PFSK-1 (cell line): ENCODE measurements around the gene GPSM1.

Experiments used
- FOXP2 ChIP-seq: optimal IDR thresholded peaks from 2 replicates; pipeline ENCODE3; 2011; ENCODE audit warnings: borderline replicate concordance, control low read depth, inconsistent platforms; ENCODE audit not compliant: insufficient read depth; ENCODE audit errors: extremely low read length, extremely low read depth
- POLR2AphosphoS5 ChIP-seq: IDR thresholded peaks from 2 replicates; pipeline ENCODE4 v1.6.1; 2012; ENCODE audit warnings: low read depth, mild to moderate bottlenecking, control low read depth, low read length, moderate library complexity
- REST ChIP-seq, 2 experiments: IDR thresholded peaks; 2 replicates each; pipeline versions ENCODE4 v1.6.1 to v1.8.0; 2011 to 2012; ENCODE audit warnings: low read depth in 2 of 2, low read length in 2 of 2, control low read depth in 1 of 2, inconsistent platforms in 1 of 2, mild to moderate bottlenecking in 1 of 2, moderate library complexity in 1 of 2; ENCODE audit not compliant: insufficient read depth in 1 of 2
- SIN3A ChIP-seq: IDR thresholded peaks from 2 replicates; pipeline ENCODE4 v1.6.1; 2012; ENCODE audit warnings: mild to moderate bottlenecking, low read length, moderate library complexity, borderline replicate concordance; ENCODE audit not compliant: insufficient read depth
- TAF1 ChIP-seq: IDR thresholded peaks from 2 replicates; pipeline ENCODE4 v1.6.1; 2012; ENCODE audit warnings: low read length, control low read depth, borderline replicate concordance; ENCODE audit not compliant: insufficient read depth

Gene GPSM1

DNA sequence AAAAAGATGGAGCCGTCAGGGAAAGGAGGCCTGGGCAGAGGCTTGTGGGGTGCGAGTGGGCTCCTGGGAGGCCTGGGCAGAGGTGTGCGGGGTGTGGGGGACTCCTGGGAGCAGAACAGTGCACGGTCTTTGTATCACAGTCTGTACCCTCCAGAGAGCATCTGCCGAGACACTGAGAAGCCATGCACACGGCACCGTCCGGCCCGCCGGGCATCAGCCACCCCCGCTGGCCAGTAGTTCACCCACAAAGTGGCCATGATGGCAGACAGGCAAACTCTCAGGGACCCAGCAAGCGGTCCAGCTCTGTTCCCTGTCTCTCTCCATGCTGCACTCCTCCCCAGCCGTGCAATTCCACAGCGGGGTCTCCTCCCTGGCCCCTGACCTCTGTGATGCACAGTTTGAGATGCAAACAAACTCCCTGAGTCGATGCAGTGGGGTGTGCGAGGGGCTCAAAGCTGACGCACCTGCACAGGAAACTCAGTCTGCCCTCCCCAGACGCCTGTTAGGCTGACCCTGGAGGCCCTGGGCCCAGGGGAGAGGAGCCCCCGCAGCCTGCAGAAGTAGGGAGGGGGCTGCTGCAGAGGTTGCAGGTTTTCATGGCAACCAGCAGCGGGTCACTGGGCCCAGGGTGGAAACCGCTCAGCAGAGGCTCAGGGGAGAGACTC lies 9.1 kb upstream of the GPSM1 start:
- TF ChIP-seq REST (IDR thresholded peaks at IDR 0.05; ENCODE audit: insufficient read depth in 1 of 2, low read depth in 2 of 2, low read length in 2 of 2) (no peak), SIN3A (no peak), FOXP2 (no peak), TAF1 (no peak), POLR2AphosphoS5 (no peak)

- TF ChIP-seq POLR2AphosphoS5: no peak
- no peak for TF ChIP-seq REST (IDR thresholded peaks at IDR 0.05; ENCODE audit: insufficient read depth in 1 of 2, low read depth in 2 of 2, low read length in 2 of 2)
- TF ChIP-seq TAF1: no peak
- TF ChIP-seq FOXP2: no peak
- TF ChIP-seq SIN3A: no peak
These were observed 8.5 kb upstream of the GPSM1 start for GRCh38 chr9:136318776-136319241.

DNA sequence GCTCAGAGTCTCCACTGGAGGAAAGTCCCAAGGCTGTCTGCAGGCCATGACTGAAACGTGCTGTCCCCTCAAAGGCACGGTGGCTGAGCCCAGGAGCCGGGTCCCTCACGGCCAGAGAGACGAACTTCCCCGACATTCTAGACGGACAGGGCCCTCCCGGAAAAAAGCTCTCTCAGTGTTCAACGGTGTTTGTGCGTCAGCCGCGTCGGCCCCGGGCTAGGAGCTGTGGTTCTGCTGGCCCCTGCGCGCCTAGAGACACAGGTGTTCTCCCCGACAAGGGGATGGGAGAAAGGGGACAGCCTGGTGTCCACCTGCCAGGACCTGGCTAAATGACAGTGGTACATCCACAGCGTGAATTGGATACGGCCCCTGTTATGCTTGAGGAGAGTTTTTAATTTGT lies 5.8 kb upstream of the GPSM1 start:
- TF ChIP-seq SIN3A: no peak

- TF ChIP-seq TAF1: no peak
- TF ChIP-seq SIN3A: no peak
- no peak for TF ChIP-seq POLR2AphosphoS5
These were observed 4.5 kb upstream of the GPSM1 start for GRCh38 chr9:136322756-136323330.

GRCh38 chr9:136323371-136323789 lies 4.0 kb upstream of the GPSM1 start:
- TF ChIP-seq FOXP2 (no peak), REST (IDR thresholded peaks at IDR 0.05; ENCODE audit: insufficient read depth in 1 of 2, low read depth in 2 of 2, low read length in 2 of 2) (no peak), SIN3A (no peak), POLR2AphosphoS5 (no peak), TAF1 (no peak)

- TF ChIP-seq TAF1 (no peak), FOXP2 (no peak), POLR2AphosphoS5 (no peak), SIN3A (no peak), REST (IDR thresholded peaks at IDR 0.05; ENCODE audit: insufficient read depth in 1 of 2, low read depth in 2 of 2, low read length in 2 of 2) (no peak)
These were observed 2.6 kb upstream of the GPSM1 start for GRCh38 chr9:136324501-136325300.
